HG02852 (cell line): ENCODE data around the gene ADM5.

Experiments
- ATAC-seq: cut with Tn5 transposase; IDR thresholded peaks from one replicate; pipeline ENCODE4 v1.9.1; 2021; ENCODE audit warnings: mild to moderate bottlenecking, moderate library complexity; ENCODE audit not compliant: unreplicated experiment

The ADM5 gene, protein sequence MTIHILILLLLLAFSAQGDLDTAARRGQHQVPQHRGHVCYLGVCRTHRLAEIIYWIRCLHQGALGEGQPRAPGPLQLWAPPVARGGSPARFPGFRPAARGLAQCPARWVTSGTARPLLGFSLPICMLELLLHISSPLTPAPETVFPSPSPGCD

GRCh38 chr19:49689133-49690078 is at the start of gene ADM5:
ADM5 (plus strand) TSS chr19:49689594; CDS start chr19:49689838, 244 bp downstream.
- ATAC-seq, result no peak

- peak; percentile 55 for ATAC-seq
These were observed 49.1 kb upstream of the ADM5 start, which contains the start of gene RRAS for GRCh38 chr19:49640113-49640898. RRAS (minus strand) TSS chr19:49640143; CDS start chr19:49640098, 45 bp downstream.

DNA sequence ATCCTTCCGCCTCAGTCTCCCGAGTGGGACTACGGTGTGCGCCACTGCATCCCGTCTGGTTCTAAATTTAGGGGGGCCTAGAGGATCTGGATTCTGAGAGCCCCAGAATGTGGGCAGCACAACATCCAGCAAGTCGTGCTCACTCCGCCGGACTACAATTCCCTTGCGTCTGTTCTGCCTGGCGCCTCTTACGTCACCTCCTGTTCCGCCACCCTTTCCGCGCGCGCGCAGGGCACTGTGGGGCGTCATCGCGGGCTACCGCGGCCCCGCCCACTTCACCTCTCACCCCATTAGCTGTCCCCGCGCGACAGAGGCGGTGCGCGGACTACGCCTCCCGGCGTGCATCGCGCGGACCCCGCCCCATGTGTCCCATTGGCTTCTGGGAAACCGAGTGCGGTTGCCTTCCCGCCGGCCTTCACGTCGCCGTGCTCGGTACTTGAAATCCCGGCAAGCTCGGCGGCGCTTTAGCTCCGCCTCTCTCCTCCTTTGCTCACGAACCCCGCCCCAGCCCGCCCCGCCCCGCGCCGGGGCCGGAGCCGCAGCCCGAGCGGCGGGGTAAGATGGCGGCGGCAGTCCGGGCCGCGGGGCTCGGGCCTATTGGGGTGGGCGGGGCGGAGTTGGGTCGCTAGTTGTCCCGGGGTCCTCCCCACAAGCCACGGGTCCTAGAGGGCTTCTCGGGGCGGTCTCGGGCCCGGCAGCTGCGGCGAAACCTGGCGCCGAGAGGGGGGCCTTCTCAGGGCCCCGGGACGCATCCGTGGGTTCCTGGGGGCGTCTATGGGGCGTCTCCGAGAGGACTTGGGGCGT is 47.5 kb upstream of the ADM5 start, which contains the start of gene SCAF1:
SCAF1 (plus strand) TSS at position 522 of the 804 bp plus-strand sequence. CDS start 2,818 bp downstream, outside the sequence.
- peak; percentile 59 for ATAC-seq

DNA sequence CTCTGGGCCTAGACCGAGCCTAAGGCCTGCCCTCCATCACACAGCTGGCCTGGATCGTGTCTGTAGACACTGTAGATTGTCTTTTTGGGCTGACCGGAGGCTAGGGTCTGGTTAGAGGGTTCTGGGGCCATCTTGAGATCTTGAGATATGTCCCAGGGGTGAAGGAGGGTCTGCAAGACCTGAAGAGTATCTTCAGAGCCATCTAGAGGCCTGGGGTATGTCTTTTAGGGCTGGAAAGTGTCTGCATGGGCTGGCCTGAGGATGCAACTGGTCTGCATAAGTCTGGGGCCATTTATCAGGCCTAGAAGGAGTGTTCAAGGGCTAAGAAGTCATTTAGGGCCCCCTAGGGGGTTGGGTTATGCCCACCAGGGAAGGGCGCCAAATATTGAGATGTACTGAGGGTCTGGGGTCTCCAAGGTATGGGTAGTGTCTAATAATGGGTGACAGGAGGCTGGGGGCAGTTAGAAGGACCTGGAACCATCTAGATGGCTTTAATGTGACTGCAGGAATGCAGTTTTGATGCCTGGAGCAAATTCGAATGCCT is 46.8 kb upstream of the ADM5 start:
- ATAC-seq, result no peak

DNA sequence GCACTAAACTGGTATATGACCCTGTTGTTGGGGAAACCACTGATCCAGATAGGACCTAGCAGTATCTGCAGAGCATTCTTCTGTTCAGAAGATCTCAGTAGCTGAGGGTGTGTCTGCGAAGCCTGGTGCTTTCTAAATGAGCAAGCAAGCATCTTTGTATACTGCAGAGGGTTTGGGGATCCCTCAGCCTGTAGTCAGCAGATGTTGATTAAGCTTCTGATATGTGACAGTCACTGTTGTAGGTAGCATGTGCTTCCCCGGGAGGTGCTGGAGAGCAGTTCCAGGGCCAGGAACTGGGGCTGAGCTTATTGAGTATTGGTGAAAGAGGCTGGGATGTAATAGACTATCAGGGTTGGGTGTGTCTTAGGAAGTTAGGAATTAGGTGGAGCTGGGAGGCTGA is 45.9 kb upstream of the ADM5 start:
- ATAC-seq, result no peak

- ATAC-seq, result no peak
These were observed 43.8 kb upstream of the ADM5 start for GRCh38 chr19:49645592-49645991.

GRCh38 chr19:49645995-49646394 is 43.4 kb upstream of the ADM5 start:
- no peak for ATAC-seq

- no peak for ATAC-seq
These were observed 42.8 kb upstream of the ADM5 start for GRCh38 chr19:49646586-49646985.

DNA sequence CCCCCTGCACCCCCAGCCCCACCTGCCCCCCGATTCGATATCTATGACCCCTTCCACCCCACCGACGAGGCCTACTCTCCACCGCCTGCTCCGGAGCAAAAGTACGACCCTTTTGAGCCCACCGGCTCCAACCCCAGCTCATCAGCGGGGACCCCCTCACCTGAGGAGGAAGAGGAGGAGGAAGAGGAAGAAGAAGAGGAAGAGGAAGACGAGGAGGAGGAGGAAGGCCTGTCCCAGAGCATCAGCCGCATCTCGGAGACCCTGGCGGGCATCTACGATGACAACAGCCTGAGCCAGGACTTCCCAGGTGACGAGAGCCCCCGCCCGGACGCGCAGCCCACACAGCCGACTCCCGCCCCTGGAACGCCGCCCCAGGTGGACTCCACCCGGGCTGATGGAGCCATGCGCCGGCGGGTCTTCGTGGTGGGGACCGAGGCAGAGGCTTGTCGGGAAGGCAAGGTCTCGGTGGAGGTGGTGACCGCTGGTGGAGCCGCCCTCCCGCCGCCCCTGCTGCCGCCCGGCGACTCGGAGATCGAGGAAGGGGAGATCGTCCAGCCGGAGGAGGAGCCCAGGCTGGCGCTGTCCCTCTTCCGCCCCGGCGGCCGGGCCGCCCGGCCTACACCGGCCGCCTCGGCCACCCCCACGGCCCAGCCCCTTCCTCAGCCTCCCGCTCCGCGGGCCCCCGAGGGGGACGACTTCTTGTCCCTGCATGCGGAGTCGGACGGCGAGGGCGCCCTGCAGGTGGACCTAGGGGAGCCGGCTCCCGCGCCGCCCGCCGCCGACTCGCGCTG is 38.2 kb upstream of the ADM5 start:
- ATAC-seq, result no peak

DNA sequence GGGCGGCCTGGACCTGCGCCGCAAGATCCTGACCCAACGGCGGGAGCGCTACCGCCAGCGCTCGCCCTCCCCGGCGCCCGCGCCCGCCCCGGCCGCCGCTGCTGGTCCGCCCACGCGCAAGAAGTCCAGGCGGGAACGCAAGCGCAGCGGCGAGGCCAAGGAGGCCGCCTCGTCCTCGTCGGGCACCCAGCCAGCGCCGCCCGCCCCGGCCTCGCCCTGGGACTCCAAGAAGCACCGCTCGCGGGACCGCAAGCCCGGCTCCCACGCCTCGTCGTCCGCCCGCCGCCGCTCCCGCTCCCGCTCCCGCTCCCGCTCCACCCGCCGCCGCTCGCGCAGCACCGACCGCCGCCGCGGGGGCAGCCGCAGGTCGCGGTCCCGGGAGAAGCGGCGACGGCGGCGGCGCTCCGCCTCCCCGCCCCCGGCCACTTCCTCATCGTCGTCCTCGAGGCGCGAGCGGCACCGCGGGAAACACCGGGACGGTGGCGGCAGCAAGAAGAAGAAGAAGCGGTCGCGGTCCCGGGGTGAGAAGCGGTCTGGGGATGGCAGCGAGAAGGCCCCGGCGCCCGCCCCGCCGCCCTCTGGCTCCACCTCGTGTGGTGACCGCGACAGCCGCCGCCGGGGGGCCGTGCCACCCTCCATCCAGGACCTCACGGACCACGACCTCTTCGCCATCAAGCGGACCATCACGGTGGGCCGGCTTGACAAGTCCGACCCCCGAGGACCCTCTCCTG is 37.4 kb upstream of the ADM5 start:
- ATAC-seq, result no peak

GRCh38 chr19:49652551-49653465 is 36.6 kb upstream of the ADM5 start:
- ATAC-seq, result no peak

DNA sequence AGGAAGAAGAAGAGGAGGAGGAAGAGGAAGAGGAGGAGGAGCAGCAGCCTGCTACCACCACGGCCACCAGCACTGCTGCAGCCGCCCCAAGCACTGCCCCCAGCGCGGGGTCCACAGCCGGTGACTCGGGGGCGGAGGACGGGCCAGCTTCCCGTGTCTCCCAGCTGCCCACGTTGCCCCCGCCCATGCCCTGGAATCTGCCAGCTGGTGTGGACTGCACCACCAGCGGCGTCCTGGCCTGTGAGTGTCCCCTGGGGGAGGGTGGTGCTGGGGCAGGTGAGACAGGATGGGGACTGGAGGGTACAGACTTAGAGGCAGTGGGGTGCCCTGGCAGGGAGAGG is 36.0 kb upstream of the ADM5 start:
- no peak for ATAC-seq

DNA sequence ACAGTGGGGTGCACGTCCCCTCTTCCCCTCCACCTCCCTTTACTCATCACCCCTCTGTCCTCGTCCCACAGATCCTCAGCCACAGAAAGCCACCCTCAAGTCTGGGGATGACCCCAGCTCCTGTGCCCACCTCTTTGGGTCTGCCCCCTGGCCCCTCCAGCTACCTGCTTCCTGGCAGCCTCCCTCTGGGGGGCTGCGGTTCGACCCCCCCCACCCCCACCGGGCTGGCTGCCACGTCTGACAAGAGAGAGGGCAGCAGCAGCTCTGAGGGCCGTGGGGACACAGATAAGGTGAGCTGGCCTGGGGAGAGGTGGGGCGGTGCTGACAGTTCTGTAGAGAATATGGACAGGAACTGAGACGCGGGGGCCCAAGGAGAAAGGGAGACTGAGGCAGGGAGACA is 34.8 kb upstream of the ADM5 start:
- ATAC-seq, result no peak

DNA sequence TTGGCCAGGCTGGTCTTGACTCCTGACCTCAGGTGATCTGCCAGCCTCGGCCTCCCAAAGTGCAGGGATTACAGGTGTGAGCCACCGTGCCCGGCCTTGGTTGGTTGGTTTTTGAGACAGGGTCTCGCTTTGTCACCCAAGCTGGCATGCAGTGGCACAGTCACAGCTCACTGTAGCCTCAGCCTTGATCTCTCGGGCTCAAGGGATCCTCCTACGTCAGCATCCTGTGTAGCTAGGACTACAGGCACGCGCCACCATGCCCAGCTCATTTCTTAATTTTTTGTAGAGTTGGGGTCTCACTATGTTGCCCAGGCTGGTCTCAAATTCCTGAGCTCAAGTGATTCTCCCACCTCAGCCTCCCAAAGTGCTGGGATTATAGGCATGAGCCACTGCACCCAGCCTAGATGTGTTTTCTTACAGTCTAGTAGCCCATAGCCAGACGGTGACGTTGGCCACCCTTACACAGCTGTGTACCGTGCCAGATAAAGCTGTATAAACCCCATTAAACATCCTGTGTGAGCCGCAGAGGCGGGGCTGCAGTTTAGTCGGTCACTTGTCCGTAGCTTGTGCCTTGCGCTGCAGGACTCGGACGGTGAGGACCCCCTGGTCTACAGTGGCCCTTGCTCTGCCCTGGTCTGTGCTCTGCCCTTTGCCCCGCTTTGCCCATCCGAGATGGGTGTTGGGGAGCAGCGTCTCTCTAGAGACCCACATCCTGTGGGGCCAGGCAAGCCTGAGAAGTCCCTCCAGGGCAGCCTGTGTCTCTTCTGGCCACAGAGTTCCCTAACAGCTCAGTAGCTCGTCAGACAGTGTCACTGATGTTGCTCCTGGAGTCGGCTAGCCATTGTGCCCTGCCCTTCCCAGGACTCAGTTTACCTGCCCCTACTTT is 33.6 kb upstream of the ADM5 start:
- ATAC-seq, result no peak

GRCh38 chr19:49656456-49657109 is 32.8 kb upstream of the ADM5 start:
- no peak for ATAC-seq

DNA sequence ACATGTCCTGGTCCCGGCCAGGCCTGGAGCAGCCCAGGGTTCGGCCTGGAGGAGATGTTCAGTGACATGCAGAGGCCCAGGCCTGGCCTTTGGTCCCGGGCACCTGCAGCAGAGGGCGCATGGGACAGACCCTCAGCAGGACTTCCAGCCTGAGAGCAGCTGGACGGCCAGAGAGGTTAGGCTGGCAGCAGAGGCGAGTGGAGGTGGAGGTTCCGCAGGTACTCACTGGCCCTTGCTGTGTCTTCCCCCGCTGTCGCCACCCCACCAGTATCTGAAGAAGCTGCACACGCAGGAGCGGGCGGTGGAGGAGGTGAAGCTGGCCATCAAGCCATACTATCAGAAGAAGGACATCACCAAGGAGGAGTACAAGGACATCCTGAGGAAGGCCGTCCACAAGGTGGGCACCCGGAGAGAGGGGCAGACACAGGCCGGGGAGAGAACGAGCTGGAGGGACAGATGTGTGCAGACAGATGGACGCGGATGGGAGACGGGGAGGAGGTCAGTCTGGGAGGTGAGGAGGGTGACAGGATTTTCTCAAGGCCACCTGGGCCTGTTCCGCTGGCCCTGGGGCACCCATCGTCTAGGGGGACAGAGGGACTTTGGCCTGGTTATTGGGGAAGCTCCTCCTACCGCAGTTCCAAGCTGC is 31.8 kb upstream of the ADM5 start:
- no peak for ATAC-seq
